IgD-negative memory B cell (primary cell): ENCODE results near the gene DSCAM. TPM values are rescaled to one million over a fixed set of nuclear protein-coding genes. Genes with fewer than 3 reads are reported as not detected.

ENCODE experiments used
- H3K27ac Mint-ChIP-seq, 3 donors: one replicate each; pipeline ENCODE4 v1.8.0; 2020 to 2022; ENCODE audit warnings: mild to moderate bottlenecking in 3 of 3, mixed read lengths in 3 of 3, moderate library complexity in 1 of 3
- H3K27me3 Mint-ChIP-seq: one replicate; pipeline ENCODE4 v1.8.0; 2021; ENCODE audit warnings: mixed read lengths
- H3K36me3 Mint-ChIP-seq: one replicate; pipeline ENCODE4 v1.8.0; 2020; ENCODE audit warnings: mild to moderate bottlenecking, mixed read lengths
- H3K4me1 Mint-ChIP-seq, 3 donors: one replicate each; pipeline ENCODE4 v1.8.0; 2020 to 2022; ENCODE audit warnings: mixed read lengths in 3 of 3, mild to moderate bottlenecking in 1 of 3
- H3K4me3 Mint-ChIP-seq, 4 donors: one replicate each; pipeline ENCODE4 v1.8.0; 2020 to 2022; ENCODE audit warnings: mild to moderate bottlenecking in 4 of 4, mixed read lengths in 4 of 4, moderate library complexity in 3 of 4
- H3K9me3 Mint-ChIP-seq, 3 donors: one replicate each; pipeline ENCODE4 v1.8.0; 2020 to 2021; ENCODE audit warnings: mixed read lengths in 3 of 3, mild to moderate bottlenecking in 1 of 3
- polyA plus RNA-seq: library from polyadenylated mRNA; unstranded; fragments of 300-500 nt; fragmentation: Illumina TruSeq; gene quantifications from one replicate; pipeline ENCODE4 v1.2.3, GENCODE V29; 2021

DSCAM gene
- polyA plus RNA-seq, 1 donor from 2014 or later: not detected

DNA sequence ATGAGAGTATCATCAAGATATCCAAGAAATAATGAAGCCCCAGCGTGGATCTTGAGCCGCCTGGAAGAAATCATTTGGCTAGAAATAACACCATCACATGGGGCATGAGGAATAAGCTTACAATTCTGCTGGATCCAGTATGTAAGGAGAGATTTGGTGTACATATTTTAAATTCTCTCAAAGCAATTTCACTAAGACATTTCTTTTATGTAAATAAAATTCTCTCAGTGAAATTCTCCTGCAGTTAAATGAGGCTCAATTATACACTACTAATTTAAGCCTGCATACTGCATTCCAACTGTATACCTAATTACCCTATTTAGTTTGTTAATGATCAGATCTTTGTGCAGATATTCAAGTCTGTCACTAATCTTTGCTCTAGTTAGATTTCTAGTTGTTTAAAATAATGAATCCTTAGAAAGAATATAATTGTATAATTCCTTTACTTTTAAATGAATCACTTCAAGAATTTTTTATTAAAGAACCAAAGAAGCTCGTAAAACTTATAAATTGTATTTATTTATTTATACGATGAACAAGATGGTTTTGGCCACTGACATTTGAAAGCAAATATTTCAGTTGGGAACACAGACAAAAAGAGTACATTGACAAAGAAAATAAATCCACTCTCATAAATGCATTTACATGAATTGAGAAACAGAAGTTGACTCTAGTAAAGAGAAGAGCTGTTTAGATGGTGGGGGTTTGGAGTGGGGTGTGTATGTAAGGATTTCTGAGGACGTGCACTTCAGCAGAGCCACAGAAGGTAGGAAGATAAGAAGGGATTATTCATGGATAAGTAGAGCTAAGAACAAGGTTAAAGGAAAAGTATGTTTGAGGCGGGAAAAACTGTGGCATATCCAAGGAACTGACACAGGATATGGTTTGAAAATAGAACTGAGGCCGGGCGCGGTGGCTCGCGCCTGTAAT is 466.8 kb downstream of the DSCAM start:
- peaks cover 0 to 3% (median 0%) of the 10 kb centered on the region in 3 donors for H3K4me1 Mint-ChIP-seq

DNA sequence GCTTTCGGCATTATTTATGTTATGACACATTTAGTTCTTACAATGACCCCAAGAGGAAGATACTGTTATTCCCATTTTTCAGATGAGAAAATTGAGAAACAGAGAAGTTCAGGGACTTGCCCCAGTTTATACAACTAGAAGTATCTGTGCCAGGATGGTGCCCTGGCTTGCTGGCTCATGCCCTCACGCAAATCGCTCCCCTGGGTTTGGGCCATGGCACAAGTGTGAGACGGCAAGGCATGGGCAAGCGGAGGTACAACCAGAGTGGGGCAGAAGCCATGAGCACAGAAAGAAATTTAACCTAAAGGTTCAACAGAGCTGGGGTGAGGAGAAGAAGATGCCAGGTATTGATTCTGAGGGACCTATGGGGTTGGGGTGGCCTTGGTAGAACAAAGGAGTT is 469.8 kb downstream of the DSCAM start:
- Mint-ChIP-seq H3K27ac (no peak overlapping the region), H3K9me3 (peaks cover 2 to 25% (median 12%) of the 10 kb centered on the region in 3 donors), H3K27me3 (no peaks in the 10 kb centered on the region), H3K36me3 (no peaks in the 10 kb centered on the region), H3K4me1 (no peaks in the 10 kb centered on the region), H3K4me3 (no peak overlapping the region)

More for the DNA sequence above, 466.8 kb downstream of the DSCAM start:
- Mint-ChIP-seq H3K27ac (peak overlapping the region in 1 of 3 donors; percentile 6), H3K36me3 (no peaks in the 10 kb centered on the region), H3K4me3 (no peak overlapping the region), H3K27me3 (no peaks in the 10 kb centered on the region), H3K9me3 (peaks cover 2 to 27% (median 13%) of the 10 kb centered on the region in 3 donors)

DNA sequence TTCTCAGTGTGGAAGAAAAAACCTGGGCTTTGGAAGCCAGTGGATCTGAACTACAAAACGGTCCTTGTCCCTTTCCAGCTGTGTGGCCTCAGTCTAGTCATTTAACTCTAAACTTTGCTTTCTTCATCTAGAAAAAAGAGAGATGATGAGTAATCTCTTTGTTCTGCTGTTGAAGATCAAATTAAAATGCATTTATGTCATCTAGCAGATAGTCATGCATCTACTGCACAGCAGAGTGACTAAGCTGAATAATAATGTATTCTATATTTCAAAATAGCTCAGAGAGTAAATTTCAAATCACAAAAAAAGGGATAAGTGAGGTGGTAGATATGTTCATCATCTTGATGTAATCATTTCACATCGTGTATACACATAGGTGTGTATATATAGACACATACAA is 473.2 kb downstream of the DSCAM start:
- Mint-ChIP-seq H3K36me3 (no peaks in the 10 kb centered on the region), H3K4me1 (no peaks in the 10 kb centered on the region), H3K27me3 (no peaks in the 10 kb centered on the region), H3K4me3 (no peak overlapping the region), H3K27ac (no peak overlapping the region), H3K9me3 (peaks cover 0 to 13% (median 7%) of the 10 kb centered on the region in 3 donors)

DNA sequence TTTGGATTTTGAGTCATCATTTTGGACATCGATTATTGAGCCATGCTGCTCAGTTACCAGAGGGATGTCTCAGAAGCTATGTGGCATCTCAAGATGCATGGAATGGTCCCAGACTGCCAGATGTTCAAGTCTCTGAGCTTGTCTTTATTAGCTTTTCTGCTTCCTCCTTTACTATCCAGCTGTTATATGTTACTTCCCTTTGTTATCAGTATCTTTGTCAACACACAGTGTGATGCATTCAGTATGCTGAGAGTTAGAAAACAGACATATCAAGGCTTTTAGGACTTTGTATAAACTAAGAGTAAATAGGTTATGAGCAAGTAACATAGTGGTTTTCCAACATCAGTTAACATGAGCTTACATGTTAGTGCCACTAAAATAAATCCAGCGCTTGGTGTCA is 474.5 kb downstream of the DSCAM start:
- H3K27ac Mint-ChIP-seq: no peak overlapping the region
- H3K4me1 Mint-ChIP-seq: no peaks in the 10 kb centered on the region

DNA sequence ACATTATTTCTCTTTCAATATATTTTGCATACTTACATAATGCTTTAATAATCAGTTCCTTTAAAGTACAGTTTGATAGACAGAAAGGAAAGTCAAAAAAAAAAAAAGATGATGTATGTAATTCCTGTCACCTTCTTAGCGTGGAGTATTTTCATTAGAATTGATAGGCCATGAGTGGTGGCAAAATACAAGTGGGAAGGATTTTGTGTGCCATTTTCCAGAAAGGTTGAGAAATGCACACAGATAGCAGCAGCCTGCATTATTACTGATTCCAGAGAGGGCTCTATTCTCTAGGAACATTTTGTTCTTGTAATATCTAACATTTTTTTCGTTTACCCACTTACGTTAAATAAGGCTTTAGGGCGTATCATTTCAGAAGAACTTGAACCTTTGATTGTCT is 475.6 kb downstream of the DSCAM start:
- Mint-ChIP-seq H3K4me1 (no peaks in the 10 kb centered on the region), H3K27ac (no peak overlapping the region), H3K4me3 (no peak overlapping the region), H3K27me3 (no peaks in the 10 kb centered on the region), H3K36me3 (peaks cover 2% of the 10 kb centered on the region), H3K9me3 (peaks cover 4 to 9% (median 7%) of the 10 kb centered on the region in 3 donors)

More for the DNA sequence above, 474.5 kb downstream of the DSCAM start:
- H3K36me3 Mint-ChIP-seq: no peaks in the 10 kb centered on the region
- no peaks in the 10 kb centered on the region for H3K27me3 Mint-ChIP-seq
- no peak overlapping the region for H3K4me3 Mint-ChIP-seq
- peaks cover 3 to 12% (median 7%) of the 10 kb centered on the region in 3 donors for H3K9me3 Mint-ChIP-seq

DNA sequence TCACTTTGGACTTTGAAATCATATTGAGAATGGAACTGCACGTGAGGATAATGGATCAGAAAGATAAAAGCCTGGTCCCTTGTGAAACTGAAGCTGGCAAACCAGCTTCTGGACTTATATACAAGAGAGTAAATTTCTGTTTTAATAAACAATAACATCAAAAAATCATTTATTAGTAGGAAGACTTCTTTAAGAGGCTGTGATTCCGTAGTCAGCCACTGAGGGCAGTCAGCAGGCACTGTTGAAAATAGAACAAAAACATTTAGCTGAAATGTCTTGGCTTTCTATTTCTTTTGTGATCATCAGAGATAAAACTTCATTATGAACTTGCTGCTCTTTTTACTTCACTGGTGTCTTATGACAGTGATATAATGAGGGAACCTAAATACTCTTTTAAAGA is 490.3 kb downstream of the DSCAM start:
- Mint-ChIP-seq H3K36me3 (no peaks in the 10 kb centered on the region), H3K27me3 (no peaks in the 10 kb centered on the region)

DNA sequence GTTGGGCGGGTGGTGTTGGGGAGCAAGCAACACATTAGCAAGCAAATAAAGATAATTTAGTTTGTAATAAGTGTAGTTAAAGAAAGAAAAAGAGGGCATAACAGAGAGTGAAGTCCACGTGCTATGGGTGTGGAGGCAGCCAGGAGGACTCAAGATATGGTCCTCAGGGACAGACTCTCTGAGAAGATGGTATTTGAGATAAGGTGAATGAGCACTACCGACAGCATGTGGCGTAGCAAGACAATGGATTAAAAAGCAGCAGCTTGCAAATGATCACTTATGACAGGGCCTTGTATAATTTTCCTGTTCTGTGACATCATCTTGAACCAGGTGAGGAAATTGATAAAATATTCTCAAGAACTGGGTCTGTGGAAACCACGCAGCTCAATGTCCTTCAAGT is 491.9 kb downstream of the DSCAM start:
- H3K4me3 Mint-ChIP-seq: no peak overlapping the region
- no peaks in the 10 kb centered on the region for H3K4me1 Mint-ChIP-seq
- peaks cover 3 to 10% (median 5%) of the 10 kb centered on the region in 3 donors for H3K9me3 Mint-ChIP-seq
- H3K27ac Mint-ChIP-seq: no peak overlapping the region
- no peaks in the 10 kb centered on the region for H3K36me3 Mint-ChIP-seq
- H3K27me3 Mint-ChIP-seq: no peaks in the 10 kb centered on the region

More for the DNA sequence above, 490.3 kb downstream of the DSCAM start:
- H3K9me3 Mint-ChIP-seq: peaks cover 0 to 6% (median 2%) of the 10 kb centered on the region in 3 donors
- no peak overlapping the region for H3K27ac Mint-ChIP-seq
- H3K4me1 Mint-ChIP-seq: no peaks in the 10 kb centered on the region
- no peak overlapping the region for H3K4me3 Mint-ChIP-seq

DNA sequence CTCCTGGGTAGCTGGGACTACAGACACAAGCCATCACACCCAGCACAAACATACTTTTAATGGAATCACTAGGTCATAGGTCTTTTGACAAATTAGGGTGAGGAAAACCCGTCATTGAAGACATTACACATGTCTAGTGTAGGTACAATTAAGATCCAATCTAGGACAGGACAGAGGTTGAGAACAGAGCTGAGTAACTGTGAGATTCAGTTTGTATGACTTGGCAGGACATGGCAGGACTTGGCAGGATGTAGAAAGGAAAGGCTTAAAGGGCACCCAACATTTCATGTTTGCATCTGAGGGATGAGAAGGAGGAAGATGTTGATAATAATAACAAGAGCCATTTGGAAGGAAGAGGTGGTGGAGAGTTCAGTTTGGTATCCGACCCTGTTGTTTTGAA is 496.0 kb downstream of the DSCAM start:
- Mint-ChIP-seq H3K4me1 (no peaks in the 10 kb centered on the region), H3K27ac (no peak overlapping the region), H3K36me3 (no peaks in the 10 kb centered on the region), H3K4me3 (no peak overlapping the region), H3K27me3 (peaks cover 2% of the 10 kb centered on the region), H3K9me3 (peaks cover 3 to 8% (median 7%) of the 10 kb centered on the region in 3 donors)

DNA sequence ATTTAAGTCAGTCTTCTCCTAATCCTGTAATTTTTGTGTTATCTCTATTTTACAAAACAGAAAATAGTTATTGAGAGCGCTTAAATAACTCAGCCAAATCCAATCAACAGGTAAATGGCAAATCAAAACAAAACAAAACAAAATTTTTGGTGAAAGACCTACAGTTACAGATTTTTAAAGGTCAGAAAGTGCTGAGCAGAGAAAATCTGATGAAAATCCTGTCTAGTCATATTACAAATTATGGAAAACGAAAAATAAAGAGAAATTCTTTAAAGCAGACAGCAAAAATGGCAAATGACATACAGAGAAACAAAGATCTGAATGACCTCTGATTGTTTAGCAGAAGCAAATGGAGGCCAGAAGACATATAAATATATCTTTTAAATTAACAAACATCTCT is 497.4 kb downstream of the DSCAM start:
- Mint-ChIP-seq H3K4me1 (no peaks in the 10 kb centered on the region), H3K36me3 (no peaks in the 10 kb centered on the region), H3K27me3 (peaks cover 2% of the 10 kb centered on the region), H3K9me3 (peaks cover 3 to 5% (median 5%) of the 10 kb centered on the region in 3 donors), H3K27ac (no peak overlapping the region), H3K4me3 (no peak overlapping the region)

DNA sequence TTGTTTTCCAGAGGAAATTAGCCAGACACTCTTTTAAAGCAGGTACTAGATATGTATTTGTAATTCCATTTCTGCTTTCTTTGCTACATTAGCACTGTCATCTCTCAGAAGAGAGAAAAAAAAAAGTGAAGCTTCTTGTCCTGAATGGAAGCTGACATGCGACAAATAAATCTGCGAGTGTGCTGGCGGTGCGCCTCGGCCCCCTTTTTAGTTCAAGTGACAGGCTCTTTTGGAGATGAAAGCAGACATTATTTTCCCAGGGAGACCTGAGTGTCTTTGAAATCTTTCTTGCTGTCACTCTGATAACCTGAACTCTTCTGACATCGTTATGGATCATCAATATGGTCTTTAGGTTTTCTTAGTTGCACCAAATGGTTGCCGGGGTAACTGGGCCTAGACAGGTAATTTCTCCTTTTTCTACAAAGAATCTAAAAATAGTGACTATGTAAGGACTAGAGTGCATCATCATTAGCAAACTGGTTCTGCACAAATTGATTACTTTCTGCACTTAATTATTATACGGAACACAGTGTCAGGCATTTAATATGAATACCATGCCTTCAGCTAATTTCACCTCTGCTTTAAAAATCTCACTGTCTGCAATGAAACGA is 501.1 kb downstream of the DSCAM start:
- H3K36me3 Mint-ChIP-seq: no peaks in the 10 kb centered on the region
- H3K4me1 Mint-ChIP-seq: no peaks in the 10 kb centered on the region
- no peak overlapping the region for H3K4me3 Mint-ChIP-seq
- peaks cover 0 to 2% (median 1%) of the 10 kb centered on the region in 3 donors for H3K9me3 Mint-ChIP-seq
- H3K27ac Mint-ChIP-seq: no peak overlapping the region
- peaks cover 2% of the 10 kb centered on the region for H3K27me3 Mint-ChIP-seq

DNA sequence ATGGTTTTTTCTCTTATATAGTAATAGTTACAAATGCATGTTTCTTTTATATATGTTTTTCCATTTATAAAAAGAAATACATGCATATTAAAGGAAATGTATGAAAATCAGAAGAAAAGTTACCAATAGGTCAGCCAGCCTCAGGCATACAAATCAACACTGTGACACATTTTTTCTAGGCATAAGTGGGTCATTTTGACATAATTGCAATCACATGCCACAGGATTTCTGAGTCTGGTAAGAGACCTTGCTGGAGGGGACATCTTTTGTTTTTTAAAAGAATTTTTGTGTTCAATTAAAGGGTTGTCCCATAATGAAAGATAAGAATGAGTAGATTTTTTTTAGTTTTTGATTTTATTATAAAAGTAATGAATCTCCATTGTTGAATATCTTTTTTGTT is 506.6 kb downstream of the DSCAM start:
- no peaks in the 10 kb centered on the region for H3K9me3 Mint-ChIP-seq
- H3K36me3 Mint-ChIP-seq: no peaks in the 10 kb centered on the region
- no peaks in the 10 kb centered on the region for H3K27me3 Mint-ChIP-seq
- no peak overlapping the region for H3K27ac Mint-ChIP-seq
- no peak overlapping the region for H3K4me3 Mint-ChIP-seq
- H3K4me1 Mint-ChIP-seq: no peaks in the 10 kb centered on the region

DNA sequence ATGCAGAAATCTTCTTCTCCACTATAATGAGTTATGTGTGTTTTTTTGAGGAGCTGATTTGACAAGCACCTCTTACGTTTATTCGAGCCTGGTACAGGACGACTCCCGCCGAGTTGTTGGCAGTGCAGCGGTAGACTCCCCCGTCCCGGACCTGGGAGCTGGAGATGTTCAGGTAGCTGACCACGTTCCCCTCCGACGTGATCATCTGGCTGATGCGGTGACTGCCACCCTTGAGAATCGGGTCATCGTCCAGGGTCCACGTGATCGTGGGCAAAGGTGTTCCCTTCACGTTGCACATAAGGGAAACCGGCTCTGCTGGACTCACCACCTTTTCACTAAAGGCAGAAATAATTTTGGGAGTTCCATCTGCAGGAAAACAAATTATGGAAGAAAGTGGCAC is 507.9 kb downstream of the DSCAM start:
- Mint-ChIP-seq H3K27me3 (no peaks in the 10 kb centered on the region), H3K4me1 (no peaks in the 10 kb centered on the region), H3K27ac (no peak overlapping the region), H3K36me3 (peaks cover 3% of the 10 kb centered on the region), H3K9me3 (peaks cover 0 to 7% (median 4%) of the 10 kb centered on the region in 3 donors), H3K4me3 (no peak overlapping the region)

DNA sequence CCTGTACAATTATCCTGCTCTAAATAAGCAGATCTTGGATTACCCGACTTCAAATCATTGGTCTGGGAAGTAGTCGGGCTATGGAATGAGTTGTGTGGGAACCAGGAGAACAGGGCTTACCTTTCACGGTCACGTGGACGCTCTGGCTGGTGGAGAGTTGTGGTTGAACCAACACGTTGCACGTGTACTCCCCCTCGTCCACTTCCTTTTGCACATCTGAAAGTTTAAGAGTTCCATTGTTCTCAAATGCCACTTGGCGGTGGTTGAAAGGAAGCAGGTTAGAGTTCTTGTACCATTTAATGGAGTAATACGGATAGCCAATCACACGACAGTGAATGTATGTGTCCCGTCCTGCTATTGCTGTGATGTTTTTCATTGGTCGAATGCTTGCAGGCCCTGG is 509.0 kb downstream of the DSCAM start:
- H3K9me3 Mint-ChIP-seq: peaks cover 0 to 7% (median 4%) of the 10 kb centered on the region in 3 donors
- H3K4me1 Mint-ChIP-seq: no peaks in the 10 kb centered on the region
- H3K4me3 Mint-ChIP-seq: no peak overlapping the region
- no peak overlapping the region for H3K27ac Mint-ChIP-seq
- peaks cover 3% of the 10 kb centered on the region for H3K36me3 Mint-ChIP-seq
- H3K27me3 Mint-ChIP-seq: no peaks in the 10 kb centered on the region

DNA sequence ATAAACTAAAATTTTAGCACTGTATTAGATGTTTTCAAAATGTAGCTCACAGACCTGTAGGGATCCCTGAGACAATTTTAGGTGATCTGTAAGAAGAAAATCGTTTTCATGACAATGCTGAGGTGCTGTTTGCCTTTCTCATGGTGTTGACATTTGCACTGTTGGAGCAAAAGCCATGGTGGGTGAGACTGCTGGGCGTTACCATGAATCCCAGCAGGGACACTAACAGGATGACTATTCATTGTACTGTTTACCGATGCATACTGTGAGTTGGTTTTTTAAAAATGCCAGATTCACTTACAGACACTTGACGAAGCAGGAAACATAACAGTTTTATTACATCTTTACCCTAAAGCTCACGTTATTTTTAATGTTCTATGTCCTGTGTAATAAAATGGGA is 511.3 kb downstream of the DSCAM start:
- H3K9me3 Mint-ChIP-seq: peaks cover 4 to 7% (median 4%) of the 10 kb centered on the region in 3 donors
- no peak overlapping the region for H3K27ac Mint-ChIP-seq
- no peaks in the 10 kb centered on the region for H3K27me3 Mint-ChIP-seq
- no peaks in the 10 kb centered on the region for H3K4me1 Mint-ChIP-seq
- no peak overlapping the region for H3K4me3 Mint-ChIP-seq
- peaks cover 3% of the 10 kb centered on the region for H3K36me3 Mint-ChIP-seq

DNA sequence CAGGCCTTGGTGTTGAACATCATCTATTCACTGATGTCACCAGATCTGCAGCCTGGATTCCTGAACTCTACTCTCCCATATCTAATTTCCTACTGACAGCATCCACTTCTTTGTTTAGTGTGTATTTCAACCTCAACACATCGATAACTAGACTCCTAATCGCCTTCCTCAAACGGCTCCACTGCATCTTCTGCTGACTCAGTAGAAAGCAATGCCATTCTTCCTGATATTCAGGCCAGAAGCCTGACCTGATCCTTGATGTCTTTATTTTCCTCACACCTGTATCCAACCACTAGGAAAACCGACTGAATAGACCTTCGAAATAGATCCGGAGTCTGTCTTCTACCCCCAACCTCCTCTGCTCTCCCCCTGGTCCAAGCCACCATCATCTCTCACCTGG is 512.8 kb downstream of the DSCAM start:
- Mint-ChIP-seq H3K4me1 (no peaks in the 10 kb centered on the region), H3K36me3 (peaks cover 3% of the 10 kb centered on the region), H3K9me3 (peaks cover 4 to 7% (median 4%) of the 10 kb centered on the region in 3 donors), H3K4me3 (peak overlapping the region in 1 of 4 donors; percentile 13), H3K27me3 (no peaks in the 10 kb centered on the region), H3K27ac (no peak overlapping the region)
